Measurements from ENCODE around the gene SUMO3.

DNA sequence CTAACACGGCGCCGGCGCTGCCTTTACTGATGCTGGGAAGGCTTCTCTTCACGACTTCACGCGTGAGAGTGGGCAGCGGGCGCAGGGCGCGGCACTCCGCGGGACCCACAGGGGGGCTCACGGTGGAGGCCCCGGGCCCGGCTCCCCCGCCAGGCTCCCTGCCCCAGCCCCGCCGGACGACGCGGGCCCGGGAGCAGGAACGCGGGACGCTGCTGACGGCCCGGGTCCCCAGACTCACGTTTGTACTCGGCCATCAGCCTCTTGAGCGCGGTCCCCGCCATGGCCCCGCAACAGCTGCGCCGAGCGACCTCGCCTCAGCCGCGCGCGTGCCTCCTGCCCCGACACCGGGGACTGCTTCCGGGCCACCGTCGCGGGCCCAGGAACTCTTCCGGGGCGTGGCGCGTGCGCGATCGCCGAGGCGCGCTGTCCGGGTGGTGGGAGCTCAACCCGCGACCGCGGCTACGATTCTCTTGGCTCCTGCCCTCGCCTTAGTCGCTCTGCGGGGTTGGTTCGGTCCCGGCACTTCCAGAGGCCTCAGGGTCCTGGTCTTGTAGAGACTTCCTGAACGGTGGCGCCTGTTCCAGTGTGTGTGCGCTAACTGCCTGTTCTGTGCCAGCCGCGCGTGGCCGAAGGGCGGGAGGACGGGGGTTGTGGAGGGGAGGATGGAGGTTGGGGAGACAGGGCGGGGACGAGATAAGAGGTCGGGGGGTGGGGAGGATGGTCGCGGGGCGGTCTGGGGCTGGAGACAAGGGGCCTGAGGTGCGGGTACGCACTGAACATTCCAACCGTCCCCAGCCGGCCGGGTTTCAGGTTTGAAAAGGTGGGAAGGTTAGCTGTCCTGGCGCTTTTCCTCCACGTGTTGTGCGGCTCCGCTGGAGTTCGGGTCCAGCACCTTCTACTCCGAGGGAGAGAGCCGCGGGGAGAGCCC, 16.1 kb downstream of the SUMO3 start, which contains the start of gene UBE2G2:
- peak; percentile 74 for TF ChIP-seq POLR2A (IDR thresholded peaks at IDR 0.05; ENCODE audit: low read depth, low read length)
- no peak for TF ChIP-seq FOS (IDR thresholded peaks at IDR 0.05; ENCODE audit: borderline replicate concordance, insufficient read depth, low read length)
- TF ChIP-seq, protein P1, sequence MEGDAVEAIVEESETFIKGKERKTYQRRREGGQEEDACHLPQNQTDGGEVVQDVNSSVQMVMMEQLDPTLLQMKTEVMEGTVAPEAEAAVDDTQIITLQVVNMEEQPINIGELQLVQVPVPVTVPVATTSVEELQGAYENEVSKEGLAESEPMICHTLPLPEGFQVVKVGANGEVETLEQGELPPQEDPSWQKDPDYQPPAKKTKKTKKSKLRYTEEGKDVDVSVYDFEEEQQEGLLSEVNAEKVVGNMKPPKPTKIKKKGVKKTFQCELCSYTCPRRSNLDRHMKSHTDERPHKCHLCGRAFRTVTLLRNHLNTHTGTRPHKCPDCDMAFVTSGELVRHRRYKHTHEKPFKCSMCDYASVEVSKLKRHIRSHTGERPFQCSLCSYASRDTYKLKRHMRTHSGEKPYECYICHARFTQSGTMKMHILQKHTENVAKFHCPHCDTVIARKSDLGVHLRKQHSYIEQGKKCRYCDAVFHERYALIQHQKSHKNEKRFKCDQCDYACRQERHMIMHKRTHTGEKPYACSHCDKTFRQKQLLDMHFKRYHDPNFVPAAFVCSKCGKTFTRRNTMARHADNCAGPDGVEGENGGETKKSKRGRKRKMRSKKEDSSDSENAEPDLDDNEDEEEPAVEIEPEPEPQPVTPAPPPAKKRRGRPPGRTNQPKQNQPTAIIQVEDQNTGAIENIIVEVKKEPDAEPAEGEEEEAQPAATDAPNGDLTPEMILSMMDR (IDR thresholded peaks at IDR 0.05; ENCODE audit: extremely low read depth in 1 of 2, insufficient read depth in 1 of 2, low read depth in 1 of 2, low read length in 2 of 2), result no peak
- no peak for TF ChIP-seq EZH2 (IDR thresholded peaks at IDR 0.05; ENCODE audit: borderline replicate concordance, low read depth, low read length, severe bottlenecking)
- TF ChIP-seq POLR2AphosphoS5 (IDR thresholded peaks at IDR 0.05; ENCODE audit: insufficient read depth, low read depth, low read length), result peak; percentile 85
- no peak for TF ChIP-seq JUN (IDR thresholded peaks at IDR 0.05; ENCODE audit: borderline replicate concordance, insufficient read depth, insufficient read length, low read depth)
- TF ChIP-seq MYC (IDR thresholded peaks at IDR 0.05; ENCODE audit: low read depth, low read length), result no peak
- TF ChIP-seq, protein P2, sequence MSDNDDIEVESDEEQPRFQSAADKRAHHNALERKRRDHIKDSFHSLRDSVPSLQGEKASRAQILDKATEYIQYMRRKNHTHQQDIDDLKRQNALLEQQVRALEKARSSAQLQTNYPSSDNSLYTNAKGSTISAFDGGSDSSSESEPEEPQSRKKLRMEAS (IDR thresholded peaks at IDR 0.05; ENCODE audit: insufficient read depth, insufficient read length), result peak; percentile 66

Data from endothelial cell of umbilical vein (primary cell).